Measurements from ENCODE around the gene C9orf152. TPM values are rescaled to one million over a fixed set of nuclear protein-coding genes. Genes with fewer than 3 reads are reported as not detected.

C9orf152 gene
- total and polyA plus RNA-seq, 2 of the 13 experiments (the other 11 are each of a cell fraction or from before 2014, with no cell fraction given) = 0.24 to 0.48 TPM

GRCh38 chr9:110180511-110181434, 27.2 kb downstream of the C9orf152 start (continued):
- TF ChIP-seq TAF1 (CRISPR knock-in tag; IDR thresholded peaks at IDR 0.05) = 0 out of 2 replicates have a peak, but pooled peaks have one; percentile 17
- peak; percentile 48; the same call in 1 of the 2 replicates for TF ChIP-seq GABPB1 (CRISPR knock-in tag; IDR thresholded peaks at IDR 0.05)
- peak; percentile 78 for TF ChIP-seq MAFG (CRISPR knock-in tag; IDR thresholded peaks at IDR 0.05)
- TF ChIP-seq, protein P1, sequence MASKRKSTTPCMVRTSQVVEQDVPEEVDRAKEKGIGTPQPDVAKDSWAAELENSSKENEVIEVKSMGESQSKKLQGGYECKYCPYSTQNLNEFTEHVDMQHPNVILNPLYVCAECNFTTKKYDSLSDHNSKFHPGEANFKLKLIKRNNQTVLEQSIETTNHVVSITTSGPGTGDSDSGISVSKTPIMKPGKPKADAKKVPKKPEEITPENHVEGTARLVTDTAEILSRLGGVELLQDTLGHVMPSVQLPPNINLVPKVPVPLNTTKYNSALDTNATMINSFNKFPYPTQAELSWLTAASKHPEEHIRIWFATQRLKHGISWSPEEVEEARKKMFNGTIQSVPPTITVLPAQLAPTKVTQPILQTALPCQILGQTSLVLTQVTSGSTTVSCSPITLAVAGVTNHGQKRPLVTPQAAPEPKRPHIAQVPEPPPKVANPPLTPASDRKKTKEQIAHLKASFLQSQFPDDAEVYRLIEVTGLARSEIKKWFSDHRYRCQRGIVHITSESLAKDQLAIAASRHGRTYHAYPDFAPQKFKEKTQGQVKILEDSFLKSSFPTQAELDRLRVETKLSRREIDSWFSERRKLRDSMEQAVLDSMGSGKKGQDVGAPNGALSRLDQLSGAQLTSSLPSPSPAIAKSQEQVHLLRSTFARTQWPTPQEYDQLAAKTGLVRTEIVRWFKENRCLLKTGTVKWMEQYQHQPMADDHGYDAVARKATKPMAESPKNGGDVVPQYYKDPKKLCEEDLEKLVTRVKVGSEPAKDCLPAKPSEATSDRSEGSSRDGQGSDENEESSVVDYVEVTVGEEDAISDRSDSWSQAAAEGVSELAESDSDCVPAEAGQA (IDR thresholded peaks at IDR 0.05; ENCODE audit: low read depth) = 0 out of 2 replicates have a peak, but pooled peaks have one; percentile 37
- TF ChIP-seq, protein P1 (CRISPR knock-in tag; IDR thresholded peaks at IDR 0.05; ENCODE audit: borderline replicate concordance) = no peak
- TF ChIP-seq ZSCAN9 (CRISPR knock-in tag; IDR thresholded peaks at IDR 0.05; ENCODE audit: borderline replicate concordance) = peak; percentile 86
- TF ChIP-seq ZNF354B (CRISPR knock-in tag; IDR thresholded peaks at IDR 0.05) = no peak
- peak; percentile 72 for TF ChIP-seq SAP130 (CRISPR knock-in tag; IDR thresholded peaks at IDR 0.05; ENCODE audit: low read depth)
- 0 out of 2 replicates have a peak, but pooled peaks have one; percentile 45 for TF ChIP-seq TFE3 (CRISPR knock-in tag; IDR thresholded peaks at IDR 0.05)
- TF ChIP-seq, protein P2, sequence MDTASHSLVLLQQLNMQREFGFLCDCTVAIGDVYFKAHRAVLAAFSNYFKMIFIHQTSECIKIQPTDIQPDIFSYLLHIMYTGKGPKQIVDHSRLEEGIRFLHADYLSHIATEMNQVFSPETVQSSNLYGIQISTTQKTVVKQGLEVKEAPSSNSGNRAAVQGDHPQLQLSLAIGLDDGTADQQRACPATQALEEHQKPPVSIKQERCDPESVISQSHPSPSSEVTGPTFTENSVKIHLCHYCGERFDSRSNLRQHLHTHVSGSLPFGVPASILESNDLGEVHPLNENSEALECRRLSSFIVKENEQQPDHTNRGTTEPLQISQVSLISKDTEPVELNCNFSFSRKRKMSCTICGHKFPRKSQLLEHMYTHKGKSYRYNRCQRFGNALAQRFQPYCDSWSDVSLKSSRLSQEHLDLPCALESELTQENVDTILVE (CRISPR knock-in tag; IDR thresholded peaks at IDR 0.05) = peak; percentile 70
- peak; percentile 89 for TF ChIP-seq ZEB1 (IDR thresholded peaks at IDR 0.05; ENCODE audit: insufficient replicate concordance, low read depth)
- TF ChIP-seq, protein P3, sequence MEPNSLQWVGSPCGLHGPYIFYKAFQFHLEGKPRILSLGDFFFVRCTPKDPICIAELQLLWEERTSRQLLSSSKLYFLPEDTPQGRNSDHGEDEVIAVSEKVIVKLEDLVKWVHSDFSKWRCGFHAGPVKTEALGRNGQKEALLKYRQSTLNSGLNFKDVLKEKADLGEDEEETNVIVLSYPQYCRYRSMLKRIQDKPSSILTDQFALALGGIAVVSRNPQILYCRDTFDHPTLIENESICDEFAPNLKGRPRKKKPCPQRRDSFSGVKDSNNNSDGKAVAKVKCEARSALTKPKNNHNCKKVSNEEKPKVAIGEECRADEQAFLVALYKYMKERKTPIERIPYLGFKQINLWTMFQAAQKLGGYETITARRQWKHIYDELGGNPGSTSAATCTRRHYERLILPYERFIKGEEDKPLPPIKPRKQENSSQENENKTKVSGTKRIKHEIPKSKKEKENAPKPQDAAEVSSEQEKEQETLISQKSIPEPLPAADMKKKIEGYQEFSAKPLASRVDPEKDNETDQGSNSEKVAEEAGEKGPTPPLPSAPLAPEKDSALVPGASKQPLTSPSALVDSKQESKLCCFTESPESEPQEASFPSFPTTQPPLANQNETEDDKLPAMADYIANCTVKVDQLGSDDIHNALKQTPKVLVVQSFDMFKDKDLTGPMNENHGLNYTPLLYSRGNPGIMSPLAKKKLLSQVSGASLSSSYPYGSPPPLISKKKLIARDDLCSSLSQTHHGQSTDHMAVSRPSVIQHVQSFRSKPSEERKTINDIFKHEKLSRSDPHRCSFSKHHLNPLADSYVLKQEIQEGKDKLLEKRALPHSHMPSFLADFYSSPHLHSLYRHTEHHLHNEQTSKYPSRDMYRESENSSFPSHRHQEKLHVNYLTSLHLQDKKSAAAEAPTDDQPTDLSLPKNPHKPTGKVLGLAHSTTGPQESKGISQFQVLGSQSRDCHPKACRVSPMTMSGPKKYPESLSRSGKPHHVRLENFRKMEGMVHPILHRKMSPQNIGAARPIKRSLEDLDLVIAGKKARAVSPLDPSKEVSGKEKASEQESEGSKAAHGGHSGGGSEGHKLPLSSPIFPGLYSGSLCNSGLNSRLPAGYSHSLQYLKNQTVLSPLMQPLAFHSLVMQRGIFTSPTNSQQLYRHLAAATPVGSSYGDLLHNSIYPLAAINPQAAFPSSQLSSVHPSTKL (CRISPR knock-in tag; IDR thresholded peaks at IDR 0.05) = peak; percentile 93
- TF ChIP-seq ZNF747 (CRISPR knock-in tag; IDR thresholded peaks at IDR 0.05; ENCODE audit: borderline replicate concordance) = peak; percentile 32; the same call in 1 of the 2 replicates
- peak; percentile 100 for TF ChIP-seq ZSCAN31 (CRISPR knock-in tag; IDR thresholded peaks at IDR 0.05; ENCODE audit: low read depth)
- no peak for TF ChIP-seq MAZ (IDR thresholded peaks at IDR 0.05; ENCODE audit: borderline replicate concordance, low read depth, low read length)
- TF ChIP-seq MAZ (CRISPR knock-in tag; IDR thresholded peaks at IDR 0.05; ENCODE audit: low read depth) = 0 out of 2 replicates have a peak, but pooled peaks have one; percentile 36

Data from HepG2 (cell line).